HepG2 (cell line): ENCODE measurements around the gene CCDC57. TPM values are rescaled to one million over a fixed set of nuclear protein-coding genes. Genes with fewer than 3 reads are reported as not detected.

ENCODE experiments used
- EHMT2 ChIP-seq: fragments of 200-600 bp; sonication (generic); IDR thresholded peaks from 2 replicates; pipeline ENCODE4 v1.7.0; 2017; ENCODE audit warnings: antibody characterized with exemption, low read depth, low read length, borderline replicate concordance
- FOXA1 ChIP-seq, 2 experiments: fragments of 450-650 bp in 1 of 2; sonication (generic) in 1 of 2; formaldehyde crosslinking in 1 of 2; IDR thresholded peaks; 2 replicates each; pipeline versions ENCODE4 v1.4.0 to v1.6.1; 2016 to 2020; ENCODE audit warnings: missing genetic modification reagents in 1 of 2
- FOXP1 ChIP-seq, 2 experiments: fragments of 450-650 bp in 1 of 2; IDR thresholded peaks; 2 replicates each; pipeline ENCODE4 v1.6.1; 2017 to 2018; ENCODE audit warnings: antibody characterized with exemption in 1 of 2
- KDM3A ChIP-seq: IDR thresholded peaks from 2 replicates; pipeline ENCODE4 v1.6.1; 2018; ENCODE audit warnings: low read depth, missing compliant biosample characterization
- MED1 ChIP-seq: sonication (generic); formaldehyde crosslinking; IDR thresholded peaks from 2 replicates; pipeline ENCODE4 v1.4.0; 2020; ENCODE audit warnings: missing genetic modification reagents
- NFRKB ChIP-seq: fragments of 450-650 bp; IDR thresholded peaks from 2 replicates; pipeline ENCODE4 v1.6.1; 2017
- PHF8 ChIP-seq: sonication (generic); formaldehyde crosslinking; IDR thresholded peaks from 2 replicates; pipeline ENCODE4 v1.5.0; 2020; ENCODE audit warnings: missing genetic modification reagents
- PRPF4 ChIP-seq: fragments of 200-400 bp; formaldehyde crosslinking; IDR thresholded peaks from 2 replicates; pipeline ENCODE4 v1.6.1; 2016; ENCODE audit warnings: low read length, low read depth; ENCODE audit not compliant: poor library complexity, severe bottlenecking
- SALL2 ChIP-seq: sonication (generic); formaldehyde crosslinking; IDR thresholded peaks from 2 replicates; pipeline ENCODE4 v1.8.1; 2023; ENCODE audit warnings: mild to moderate bottlenecking, missing genetic modification reagents, inconsistent platforms
- SETDB1 ChIP-seq: sonication (generic); formaldehyde crosslinking; IDR thresholded peaks from 2 replicates; pipeline ENCODE4 v1.5.1; 2020; ENCODE audit warnings: missing genetic modification reagents, mild to moderate bottlenecking, borderline replicate concordance
- TOPORS ChIP-seq: sonication (generic); formaldehyde crosslinking; IDR thresholded peaks from 2 replicates; pipeline ENCODE4 v1.8.0; 2023; ENCODE audit warnings: mild to moderate bottlenecking, missing genetic modification reagents
- U2AF2 ChIP-seq: fragments of 200-400 bp; formaldehyde crosslinking; IDR thresholded peaks from 2 replicates; pipeline ENCODE4 v1.6.1; 2017; ENCODE audit warnings: low read depth, mild to moderate bottlenecking, low read length
- ZBTB40 ChIP-seq, 2 experiments: fragments of 450-650 bp in 1 of 2; sonication (generic) in 1 of 2; formaldehyde crosslinking in 1 of 2; IDR thresholded peaks; 2 replicates each; pipeline versions ENCODE4 v1.6.1 to v1.8.0; 2016 to 2022; ENCODE audit warnings: antibody characterized with exemption in 1 of 2, mild to moderate bottlenecking in 1 of 2, missing genetic modification reagents in 1 of 2
- ZNF138 ChIP-seq: sonication (generic); formaldehyde crosslinking; IDR thresholded peaks from 2 replicates; pipeline ENCODE4 v1.5.0; 2020; ENCODE audit warnings: mild to moderate bottlenecking, low read depth, missing genetic modification reagents
- ZNF326 ChIP-seq: sonication (generic); formaldehyde crosslinking; IDR thresholded peaks from 2 replicates; pipeline ENCODE4 v1.4.0; 2020; ENCODE audit warnings: missing genetic modification reagents, borderline replicate concordance
- ZNF34 ChIP-seq: sonication (generic); formaldehyde crosslinking; IDR thresholded peaks from 2 replicates; pipeline ENCODE4 v1.4.0; 2020; ENCODE audit warnings: mild to moderate bottlenecking, missing genetic modification reagents, borderline replicate concordance
- ZNF747 ChIP-seq: sonication (generic); formaldehyde crosslinking; IDR thresholded peaks from 2 replicates; pipeline ENCODE4 v1.8.1; 2023; ENCODE audit warnings: missing genetic modification reagents, mild to moderate bottlenecking, borderline replicate concordance
- ZSCAN21 ChIP-seq: sonication (generic); formaldehyde crosslinking; IDR thresholded peaks from 2 replicates; pipeline ENCODE4 v1.8.0; 2022; ENCODE audit warnings: mild to moderate bottlenecking, missing genetic modification reagents, moderate library complexity, borderline replicate concordance
- polyA plus RNA-seq, 8 experiments: library from polyadenylated mRNA; depleted of rRNA in 3 of 8; stranded (reverse) in 7 of 8; unstranded in 1 of 8; fragments of >200 nt; fragmentation: Illumina TruSeq in 4 of 8; extraction: Trizol in 4 of 8; gene quantifications; 2 replicates each; pipeline versions ENCODE4 v1.2.1 to v1.2.3, GENCODE V29; 2011 to 2016; ENCODE audit warnings: low read depth in 4 of 8, missing spikeins in 1 of 8, mixed read lengths in 1 of 8; ENCODE audit not compliant: insufficient read depth in 1 of 8
- total RNA-seq, 5 experiments: library from RNA; depleted of rRNA; stranded (reverse); fragments of >200 nt; fragmentation: Illumina TruSeq; extraction: Trizol; gene quantifications; 2 replicates each; pipeline ENCODE4 v1.2.3, GENCODE V29; 2016; ENCODE audit warnings: low read depth in 1 of 5
- TF ChIP-seq, protein P1 (sequence below): sonication (generic); formaldehyde crosslinking; IDR thresholded peaks from 2 replicates; pipeline ENCODE4 v1.5.0; 2020; ENCODE audit warnings: missing genetic modification reagents, mild to moderate bottlenecking, borderline replicate concordance

The CCDC57 gene
- total and polyA plus RNA-seq, 2 of the 13 experiments (the other 11 are each of a cell fraction or from before 2014, with no cell fraction given) = 59.3 to 59.9 TPM

DNA sequence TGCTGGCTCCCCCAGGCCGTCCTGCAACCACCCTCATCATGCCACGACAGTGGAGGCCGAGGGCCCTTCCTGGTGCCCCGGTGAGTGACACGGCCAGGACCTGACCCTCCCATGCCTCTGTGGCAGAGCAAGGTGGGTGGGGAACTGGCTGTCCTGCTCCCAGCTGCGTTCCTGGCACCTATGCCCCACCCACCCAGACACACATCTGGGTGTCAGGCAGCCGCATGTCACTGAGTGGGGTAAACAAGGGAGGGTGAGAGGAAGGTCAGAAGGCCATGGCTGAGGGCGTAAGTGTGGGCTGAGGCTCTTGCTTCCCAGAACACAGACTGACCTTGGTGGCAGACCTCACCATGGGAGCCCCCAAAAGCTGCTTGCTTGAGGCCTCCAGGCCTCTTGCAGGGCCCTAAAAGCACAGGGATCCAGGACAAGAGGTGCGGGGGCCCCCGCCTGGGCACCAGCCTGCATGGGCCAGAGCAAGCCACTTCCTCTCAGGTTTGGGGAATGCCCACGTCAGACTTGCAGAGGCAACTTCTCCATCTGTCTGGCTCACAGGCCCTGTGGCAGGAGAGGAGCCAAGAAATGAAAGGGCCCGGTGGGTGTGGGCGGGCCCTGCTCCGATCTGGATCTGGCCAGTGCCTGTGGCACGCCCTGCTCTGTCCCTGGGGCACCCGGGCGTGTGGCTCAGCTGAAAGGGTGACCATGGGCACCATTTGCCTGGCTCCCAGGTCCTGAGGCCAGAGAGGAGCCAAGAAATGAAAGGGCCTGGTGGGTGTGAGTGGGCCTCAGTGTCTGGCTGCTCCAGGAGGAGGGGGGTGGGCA is 3.9 kb upstream of the CCDC57 start (continued):
- no peak for TF ChIP-seq ZNF34 (CRISPR knock-in tag)
- no peak for TF ChIP-seq EHMT2
- TF ChIP-seq MED1 (CRISPR knock-in tag) = 0 out of 2 replicates have a peak, but pooled peaks have one; percentile 34
- no peak for TF ChIP-seq FOXA1 (IDR thresholded peaks at IDR 0.05)
- TF ChIP-seq FOXA1 (CRISPR knock-in tag; IDR thresholded peaks at IDR 0.05) = peak; percentile 94
- no peak for TF ChIP-seq ZNF747 (CRISPR knock-in tag)
- no peak for TF ChIP-seq TOPORS (CRISPR knock-in tag)
- TF ChIP-seq, protein P1, sequence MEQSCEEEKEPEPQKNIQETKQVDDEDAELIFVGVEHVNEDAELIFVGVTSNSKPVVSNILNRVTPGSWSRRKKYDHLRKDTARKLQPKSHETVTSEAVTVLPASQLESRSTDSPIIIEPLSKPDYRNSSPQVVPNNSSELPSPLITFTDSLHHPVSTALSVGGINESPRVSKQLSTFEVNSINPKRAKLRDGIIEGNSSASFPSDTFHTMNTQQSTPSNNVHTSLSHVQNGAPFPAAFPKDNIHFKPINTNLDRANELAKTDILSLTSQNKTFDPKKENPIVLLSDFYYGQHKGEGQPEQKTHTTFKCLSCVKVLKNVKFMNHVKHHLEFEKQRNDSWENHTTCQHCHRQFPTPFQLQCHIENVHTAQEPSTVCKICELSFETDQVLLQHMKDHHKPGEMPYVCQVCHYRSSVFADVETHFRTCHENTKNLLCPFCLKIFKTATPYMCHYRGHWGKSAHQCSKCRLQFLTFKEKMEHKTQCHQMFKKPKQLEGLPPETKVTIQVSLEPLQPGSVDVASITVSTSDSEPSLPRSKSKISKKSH = no peak; the same call in 1 of the 2 replicates
- TF ChIP-seq SALL2 (CRISPR knock-in tag) = no peak
- TF ChIP-seq NFRKB = no peak
- 0 out of 2 replicates have a peak, but pooled peaks have one; percentile 31 for TF ChIP-seq ZSCAN21 (CRISPR knock-in tag)
- TF ChIP-seq KDM3A (CRISPR knock-in tag) = no peak
- TF ChIP-seq FOXP1 (IDR thresholded peaks at IDR 0.05) = 0 out of 2 replicates have a peak, but pooled peaks have one; percentile 37
- TF ChIP-seq FOXP1 (CRISPR knock-in tag; IDR thresholded peaks at IDR 0.05) = peak; percentile 89
- no peak for TF ChIP-seq SETDB1 (CRISPR knock-in tag)
- no peak for TF ChIP-seq ZNF138
- TF ChIP-seq PHF8 (CRISPR knock-in tag) = peak; percentile 37
- TF ChIP-seq U2AF2 = no peak
- no peak for TF ChIP-seq ZNF326 (CRISPR knock-in tag)
- no peak for TF ChIP-seq ZBTB40 (IDR thresholded peaks at IDR 0.05)
- no peak for TF ChIP-seq ZBTB40 (CRISPR knock-in tag; IDR thresholded peaks at IDR 0.05)
- no peak for TF ChIP-seq PRPF4
